GM12864 (cell line): ENCODE results near the gene SIX6.
A peak's percentile ranks its signal among the peaks of the same experiment; 100 is the strongest.

Experiments used
- DNase-seq: peaks from one replicate; pipeline ENCODE4 v3.0.0-alpha.2; 2011; ENCODE audit warnings: low read depth
- H3K4me3 ChIP-seq: 2 replicates; pipeline ENCODE4 v1.5.1; 2011; ENCODE audit warnings: mild to moderate bottlenecking, low read depth, low read length, control low read depth
- CTCF ChIP-seq: IDR thresholded peaks from 2 replicates; pipeline ENCODE4 v1.5.1; 2011; ENCODE audit warnings: low read depth, mild to moderate bottlenecking, moderate library complexity, low read length, control low read depth, inconsistent platforms; ENCODE audit errors: missing control alignments

Gene SIX6

GRCh38 chr14:60512973-60513571 lies 4.1 kb downstream of the SIX6 start:
- no peak for TF ChIP-seq CTCF
- H3K4me3 ChIP-seq: no peak overlapping the region
- DNase-seq: no peak

GRCh38 chr14:60514378-60514740 lies 5.4 kb downstream of the SIX6 start:
- no peak for TF ChIP-seq CTCF
- H3K4me3 ChIP-seq: no peak overlapping the region; the same call in 1 of the 2 replicates
- no peak for DNase-seq

- TF ChIP-seq CTCF: peak; percentile 54
- DNase-seq: no peak
- peak overlapping the region; percentile 17 for H3K4me3 ChIP-seq
These were observed 6.0 kb downstream of the SIX6 start for GRCh38 chr14:60514741-60515491.

GRCh38 chr14:60515511-60516289 lies 6.8 kb downstream of the SIX6 start:
- H3K4me3 ChIP-seq: no peak overlapping the region
- no peak for TF ChIP-seq CTCF
- DNase-seq: no peak

- no peak for DNase-seq
- no peak overlapping the region for H3K4me3 ChIP-seq
- TF ChIP-seq CTCF: no peak
These were observed 23.5 kb downstream of the SIX6 start for GRCh38 chr14:60532442-60532841.

- TF ChIP-seq CTCF: no peak
- DNase-seq: no peak
- no peak overlapping the region for H3K4me3 ChIP-seq
These were observed 28.7 kb downstream of the SIX6 start for GRCh38 chr14:60537663-60538062.
